H1 (cell line): Measurements from ENCODE around the gene BABAM1. TPM values are rescaled to one million over a fixed set of nuclear protein-coding genes. Genes with fewer than 3 reads are reported as not detected.

ENCODE experiments used
- CTCF ChIA-PET: fragments of 300-600 bp; sonication (Branson Sonifier 250); formaldehyde crosslinking; loops from one replicate; lab custom pipeline; 2021; ENCODE audit not compliant: partially characterized antibody; lab: Charles Lee
- POLR2A ChIA-PET: fragments of 300-600 bp; sonication (Branson Sonifier 250); formaldehyde crosslinking; loops from one replicate; lab custom pipeline; 2021; ENCODE audit warnings: inconsistent platforms; ENCODE audit not compliant: partially characterized antibody; lab: Charles Lee
- DNase-seq, 2 experiments: peaks; one replicate each; pipeline versions ENCODE4 v3.0.0 to v3.0.0-alpha.2; 2010 to 2022; ENCODE audit warnings: low spot score in 2 of 2, low read depth in 1 of 2, mixed read lengths in 1 of 2
- FAIRE-seq: peaks from 2 replicates; lab custom pipeline; 2011; peaks lifted over from hg19 to GRCh38; lab: Jason Lieb, UNC
- H2AFZ ChIP-seq: 2 replicates; pipeline ENCODE4 v1.8.1; 2012; ENCODE audit warnings: low read length, inconsistent platforms
- H2AK5ac ChIP-seq: 2 replicates; pipeline ENCODE4 v1.6.1; 2013; ENCODE audit warnings: low read depth, low read length
- H2BK120ac ChIP-seq: replicated peaks from 2 replicates; pipeline ENCODE3; 2013; ENCODE audit warnings: low read depth, low read length, inconsistent platforms
- H2BK12ac ChIP-seq: 2 replicates; pipeline ENCODE4 v1.6.1; 2013; ENCODE audit warnings: low read depth, low read length
- H2BK15ac ChIP-seq: 2 replicates; pipeline ENCODE4 v1.6.1; 2013; ENCODE audit warnings: low read length
- H2BK20ac ChIP-seq: 2 replicates; pipeline ENCODE4 v1.6.1; 2013; ENCODE audit warnings: low read length
- H2BK5ac ChIP-seq: 2 replicates; pipeline ENCODE4 v1.6.1; 2013; ENCODE audit warnings: low read depth, low read length
- H3K14ac ChIP-seq: 2 replicates; pipeline ENCODE4 v1.6.1; 2013; ENCODE audit warnings: inconsistent platforms; ENCODE audit not compliant: insufficient read length
- H3K18ac ChIP-seq: 2 replicates; pipeline ENCODE4 v1.6.1; 2013; ENCODE audit warnings: low read length; ENCODE audit errors: extremely low read depth
- H3K23ac ChIP-seq: 2 replicates; pipeline ENCODE4 v1.6.1; 2013; ENCODE audit warnings: inconsistent platforms; ENCODE audit not compliant: insufficient read length
- H3K23me2 ChIP-seq: 2 replicates; pipeline ENCODE4 v1.6.1; 2013; ENCODE audit warnings: low read depth, low read length
- H3K27ac ChIP-seq: 2 replicates; pipeline ENCODE4 v1.6.1; 2011; ENCODE audit warnings: low read depth, low read length, inconsistent platforms
- H3K27me3 ChIP-seq, 4 experiments: replicated peaks in 1 of 4; 1 replicate in 1 of 4; 2 replicates in 3 of 4; pipeline versions ENCODE4 v1.6.1 to v1.8.1; 2011 to 2013; ENCODE audit warnings: low read length in 3 of 4, mild to moderate bottlenecking in 3 of 4, inconsistent platforms in 2 of 4, mixed read lengths in 2 of 4, moderate library complexity in 1 of 4; ENCODE audit not compliant: control insufficient read depth in 3 of 4, insufficient read depth in 3 of 4; ENCODE audit errors: extremely low read depth in 1 of 4
- H3K36me3 ChIP-seq, 4 experiments: 2 replicates each; pipeline versions ENCODE4 v1.6.1 to v1.8.1; 2011 to 2013; ENCODE audit warnings: mild to moderate bottlenecking in 4 of 4, low read length in 3 of 4, moderate library complexity in 2 of 4, control low read depth in 1 of 4, inconsistent platforms in 1 of 4; ENCODE audit not compliant: insufficient read depth in 4 of 4, control insufficient read depth in 2 of 4
- H3K4ac ChIP-seq: replicated peaks from 2 replicates; pipeline ENCODE3; 2013; ENCODE audit warnings: low read length, low read depth, mixed read lengths, inconsistent platforms; ENCODE audit not compliant: insufficient read length
- H3K4me1 ChIP-seq, 4 experiments: replicated peaks in 1 of 4; 1 replicate in 1 of 4; 2 replicates in 3 of 4; pipeline versions ENCODE4 v1.6.1 to v1.8.1; 2011 to 2013; ENCODE audit warnings: low read length in 3 of 4, inconsistent platforms in 2 of 4, mixed read lengths in 1 of 4; ENCODE audit not compliant: insufficient read depth in 4 of 4, control insufficient read depth in 3 of 4
- H3K4me2 ChIP-seq, 2 experiments: 2 replicates each; pipeline versions ENCODE4 v1.6.1 to v1.8.1; 2011 to 2013; ENCODE audit warnings: low read depth in 2 of 2, low read length in 2 of 2, control low read depth in 1 of 2, inconsistent platforms in 1 of 2, mild to moderate bottlenecking in 1 of 2; ENCODE audit not compliant: insufficient read depth in 1 of 2
- H3K4me3 ChIP-seq, 4 experiments: fragments of 200-600, 300-600 bp in 1 of 4; sonication (generic), shearing (Covaris generic), sonication (Bioruptor Twin) in 1 of 4; 2 replicates each; pipeline versions ENCODE4 v1.5.1 to v1.8.1; 2011 to 2016; ENCODE audit warnings: low read length in 4 of 4, low read depth in 3 of 4, control low read depth in 2 of 4, inconsistent platforms in 2 of 4, mild to moderate bottlenecking in 2 of 4, mixed read lengths in 1 of 4, moderate library complexity in 1 of 4; ENCODE audit not compliant: insufficient read depth in 2 of 4; ENCODE audit errors: extremely low read depth in 1 of 4
- H3K56ac ChIP-seq: replicated peaks from 2 replicates; pipeline ENCODE3; 2013; ENCODE audit warnings: low read depth, mild to moderate bottlenecking, mixed read lengths, low read length, inconsistent platforms; ENCODE audit not compliant: insufficient read length
- H3K79me1 ChIP-seq: 2 replicates; pipeline ENCODE4 v1.6.1; 2013; ENCODE audit warnings: low read depth, low read length, control low read depth
- H3K79me2 ChIP-seq, 2 experiments: 2 replicates each; pipeline versions ENCODE4 v1.6.1 to v1.8.1; 2012 to 2013; ENCODE audit warnings: low read length in 2 of 2, mild to moderate bottlenecking in 2 of 2, inconsistent platforms in 1 of 2; ENCODE audit not compliant: insufficient read depth in 2 of 2, control insufficient read depth in 1 of 2
- H3K9ac ChIP-seq, 4 experiments: replicated peaks in 1 of 4; 1 replicate in 1 of 4; 2 replicates in 3 of 4; pipeline versions ENCODE4 v1.6.1 to v1.8.1; 2011 to 2013; ENCODE audit warnings: low read depth in 3 of 4, low read length in 3 of 4, control low read depth in 2 of 4, mild to moderate bottlenecking in 2 of 4, moderate library complexity in 2 of 4, inconsistent platforms in 1 of 4; ENCODE audit errors: extremely low read depth in 1 of 4
- H3K9me3 ChIP-seq, 2 experiments: 2 replicates each; pipeline versions ENCODE4 v1.6.1 to v1.8.1; 2012 to 2013; ENCODE audit warnings: mild to moderate bottlenecking in 2 of 2, moderate library complexity in 2 of 2, control low read depth in 1 of 2, inconsistent platforms in 1 of 2, low read depth in 1 of 2, low read length in 1 of 2, mixed read lengths in 1 of 2; ENCODE audit not compliant: insufficient read depth in 2 of 2
- H4K20me1 ChIP-seq, 2 experiments: replicated peaks in 1 of 2; 2 replicates each; pipeline versions ENCODE3 to v1.8.1; 2011 to 2013; ENCODE audit warnings: inconsistent platforms in 2 of 2, low read length in 2 of 2, mild to moderate bottlenecking in 1 of 2; ENCODE audit not compliant: insufficient read depth in 2 of 2, control insufficient read depth in 1 of 2
- H4K5ac ChIP-seq: 2 replicates; pipeline ENCODE4 v1.6.1; 2013; ENCODE audit warnings: low read length, low read depth, mixed read lengths, inconsistent platforms; ENCODE audit not compliant: insufficient read length
- H4K8ac ChIP-seq: 2 replicates; pipeline ENCODE4 v1.8.0; 2013; ENCODE audit warnings: mild to moderate bottlenecking, moderate library complexity, low read length, inconsistent platforms; ENCODE audit not compliant: insufficient read depth; ENCODE audit errors: extremely low read depth
- H4K91ac ChIP-seq: replicated peaks from 2 replicates; pipeline ENCODE3; 2013; ENCODE audit warnings: low read length, mixed read lengths, inconsistent platforms; ENCODE audit not compliant: insufficient read length
- CBX8 ChIP-seq: fragments of 300-800, 300-1000 bp; sonication (generic); IDR thresholded peaks from 2 replicates; pipeline ENCODE4 v1.7.1; 2016; ENCODE audit warnings: low read depth, low read length, borderline replicate concordance
- JUN ChIP-seq: IDR thresholded peaks from 2 replicates; pipeline ENCODE4 v1.6.1; 2011; ENCODE audit warnings: low read depth, mild to moderate bottlenecking, improper control_type of control experiment, low read length
- KDM1A ChIP-seq: fragments of 200-600, 300-600 bp; sonication (generic); IDR thresholded peaks from 2 replicates; pipeline ENCODE4 v1.7.1; 2016; ENCODE audit warnings: mild to moderate bottlenecking, low read length, borderline replicate concordance
- KDM4A ChIP-seq: IDR thresholded peaks from one replicate; pipeline ENCODE4 v1.7.1; 2012; ENCODE audit warnings: low read depth, mild to moderate bottlenecking, moderate library complexity, low read length, inconsistent platforms; ENCODE audit not compliant: severe bottlenecking
- PHF8 ChIP-seq: fragments of 200-600 bp; sonication (generic); conservative IDR thresholded peaks from 2 replicates; pipeline ENCODE4 v1.7.1; 2012; ENCODE audit warnings: low read depth, mild to moderate bottlenecking, inconsistent platforms, low read length, moderate library complexity
- POLR2A ChIP-seq, 2 experiments: IDR thresholded peaks; 1 replicate in 1 of 2; 2 replicates in 1 of 2; pipeline ENCODE4 v1.6.1; 2011; ENCODE audit warnings: low read depth in 2 of 2, low read length in 2 of 2, mild to moderate bottlenecking in 2 of 2; ENCODE audit errors: control extremely low read depth in 1 of 2
- RBBP5 ChIP-seq: IDR thresholded peaks from 2 replicates; pipeline ENCODE4 v1.7.1; 2012; ENCODE audit warnings: low read depth, mild to moderate bottlenecking, inconsistent platforms, low read length, moderate library complexity, borderline replicate concordance
- RXRA ChIP-seq: IDR thresholded peaks from 2 replicates; pipeline ENCODE4 v1.6.1; 2011; ENCODE audit warnings: low read depth, mild to moderate bottlenecking, low read length, moderate library complexity; ENCODE audit not compliant: insufficient read depth
- SP1 ChIP-seq: IDR thresholded peaks from 2 replicates; pipeline ENCODE4 v1.6.1; 2011; ENCODE audit warnings: low read depth, low read length
- TEAD4 ChIP-seq: IDR thresholded peaks from 2 replicates; pipeline ENCODE4 v1.6.1; 2012; ENCODE audit warnings: low read depth, low read length, inconsistent platforms, mixed read lengths
- WGBS, 2 experiments: shearing (Covaris generic) in 1 of 2; methylation state at CpG; one replicate each; pipeline versions ENCODE4 v1.1.6 to v1.1.7; 2013 to 2015; ENCODE audit warnings: low lambda C conversion rate in 2 of 2, mixed read lengths in 2 of 2, inconsistent platforms in 1 of 2, low coverage in 1 of 2, missing lambda C conversion rate in 1 of 2; ENCODE audit not compliant: insufficient replicate concordance in 2 of 2, insufficient coverage in 1 of 2, insufficient read length in 1 of 2; ENCODE audit errors: extremely low coverage in 1 of 2, missing lambda C conversion rate in 1 of 2; 5-methylcytosine and 5-hydroxymethylcytosine counted together
- polyA plus RNA-seq, 7 experiments: library from polyadenylated mRNA; depleted of rRNA in 3 of 7; stranded (reverse) in 5 of 7; unstranded in 2 of 7; fragments of >200 nt in 5 of 7; fragments of 200-250 nt in 2 of 7; gene quantifications; 1 replicate in 5 of 7; 2 replicates in 1 of 7; 4 replicates in 1 of 7; pipeline versions ENCODE4 v1.2.1 to v1.2.3, GENCODE V29; 2011 to 2013; ENCODE audit warnings: missing spikeins in 2 of 7, mixed read lengths in 2 of 7
- total RNA-seq: library from RNA; stranded (reverse); fragmentation: NEBNext Ultra II Directional; extraction: Animal tissue kit (Norgen Biotek cat#: 25700); gene quantifications from 2 replicates; pipeline ENCODE4 v1.2.1, GENCODE V29; 2021
- TF ChIP-seq, protein P1 (sequence below): IDR thresholded peaks from 2 replicates; pipeline ENCODE4 v1.6.1; 2011; ENCODE audit warnings: low read depth, mild to moderate bottlenecking, low read length; ENCODE audit not compliant: insufficient read depth

The BABAM1 gene
- total and polyA plus RNA-seq, 2 of the 8 experiments (the other 6 are each of a cell fraction or from before 2014, with no cell fraction given) = 127 to 133 TPM

DNA sequence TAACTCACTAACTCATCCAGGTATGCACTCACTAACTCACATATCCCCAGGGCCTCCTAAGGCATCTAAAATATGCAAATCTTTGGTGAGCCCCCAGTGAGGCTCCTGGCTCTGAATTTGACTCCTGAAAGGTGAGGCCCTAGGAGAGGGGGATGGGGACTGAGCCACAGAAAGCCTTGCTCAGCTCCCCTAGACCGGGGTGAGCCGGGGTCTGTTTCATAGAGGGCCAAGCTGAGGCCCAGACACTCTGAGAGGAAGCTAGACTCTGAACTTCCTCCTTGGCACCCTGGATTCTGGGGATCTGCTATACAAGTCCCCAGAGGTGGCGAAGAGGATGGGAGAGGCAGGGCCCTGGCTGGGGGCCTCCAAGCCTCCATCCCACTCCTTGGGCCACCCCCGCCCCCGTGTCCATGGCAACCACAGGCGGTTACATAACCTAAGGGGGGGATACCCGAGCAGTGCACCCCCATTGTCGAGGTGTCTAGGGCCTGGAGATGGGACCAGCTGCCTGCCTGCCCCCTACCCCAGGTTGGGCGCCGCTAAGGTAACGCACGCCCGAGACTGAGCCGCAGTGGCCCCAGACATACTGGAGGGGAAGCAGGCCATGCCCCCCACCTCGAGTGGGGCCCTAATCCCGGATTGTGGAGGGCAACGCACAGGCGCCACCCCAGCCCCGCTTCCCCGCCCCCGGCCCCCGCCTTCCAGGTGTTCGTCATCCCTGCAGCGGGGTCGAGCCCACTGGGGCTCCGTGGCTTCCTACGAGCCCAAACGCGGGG is 35.3 kb downstream of the BABAM1 start:
- Histone ChIP-seq H3K9ac (peak overlapping the region; percentile 2 to 63 (median 49)), H2BK5ac (no peak overlapping the region; the same call in 1 of the 2 replicates), H3K27me3 (no peaks in the 10 kb centered on the region), H4K20me1 (peaks cover 1 to 8% of the 10 kb centered on the region in 2 experiments), H3K79me2 (peaks cover 0 to 4% of the 10 kb centered on the region in 2 experiments; a peak in 1 of 4 replicates), H3K18ac (peak overlapping the region; percentile 65), H3K4me2 (peak overlapping the region; percentile 82 to 98), H3K27ac (no peak overlapping the region), H3K4me1 (peaks cover 12 to 21% (median 14%) of the 10 kb centered on the region in 4 experiments), H2BK120ac (no peak overlapping the region), H3K4ac (peak overlapping the region; percentile 75), H2AK5ac (no peak overlapping the region), H3K36me3 (peaks cover 0 to 16% (median 5%) of the 10 kb centered on the region in 4 experiments; a peak in 5 of 8 replicates), H2BK20ac (no peak overlapping the region), H3K79me1 (peaks cover 4% of the 10 kb centered on the region), H4K5ac (peak overlapping the region; percentile 47), H4K91ac (peak overlapping the region; percentile 88), H3K4me3 (peak overlapping the region; percentile 54 to 78 (median 58)), H3K14ac (no peak overlapping the region), H3K23ac (no peak overlapping the region), H3K23me2 (peaks cover 7% of the 10 kb centered on the region), H2BK15ac (no peak overlapping the region), H2AFZ (no peak overlapping the region), H3K9me3 (peaks cover 0 to 3% of the 10 kb centered on the region in 2 experiments; a peak in 1 of 4 replicates), H2BK12ac (no peak overlapping the region), H4K8ac (no peak overlapping the region), H3K56ac (no peak overlapping the region)
- FAIRE-seq (no peak), DNase-seq (peak in 1 of 2 experiments; percentile 73)
- 11% methylated on average over 26 of the region's 29 CpGs; no CpG with 5 or more reads in 1 of the 2 experiments for whole genome bisulfite sequencing, 2 experiments
- CTCF ChIA-PET = interaction anchor here (0.8 to 3.0 kb wide), 3 partner anchors 10 to 97 kb away, joined by 3 to 29 read pairs (median 6); no protein-coding TSS in a partner anchor
- POLR2A ChIA-PET = interaction anchor here (0.6 to 18.5 kb wide), 6 partner anchors 11 to 99 kb away, joined by 3 to 329 read pairs (median 5); partner anchors contain the start of genes ANO8 and USHBP1
- peak; percentile 21 for TF ChIP-seq KDM4A
- TF ChIP-seq CBX8 = no peak
- TF ChIP-seq, protein P1, sequence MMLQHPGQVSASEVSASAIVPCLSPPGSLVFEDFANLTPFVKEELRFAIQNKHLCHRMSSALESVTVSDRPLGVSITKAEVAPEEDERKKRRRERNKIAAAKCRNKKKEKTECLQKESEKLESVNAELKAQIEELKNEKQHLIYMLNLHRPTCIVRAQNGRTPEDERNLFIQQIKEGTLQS = no peak
- no peak for TF ChIP-seq POLR2A (IDR thresholded peaks at IDR 0.05; ENCODE audit: control extremely low read depth in 1 of 2, low read depth in 2 of 2, low read length in 2 of 2)
- TF ChIP-seq RXRA = 0 out of 2 replicates have a peak, but pooled peaks have one; percentile 21
- no peak for TF ChIP-seq PHF8
- peak; percentile 42; the same call in 1 of the 2 replicates for TF ChIP-seq RBBP5
- no peak for TF ChIP-seq TEAD4
- TF ChIP-seq KDM1A = no peak
- no peak for TF ChIP-seq JUN
- TF ChIP-seq SP1 = no peak
